MM.1S (cell line): ENCODE results near the gene ATXN10.

ENCODE experiments used
- CTCF ChIP-seq: fragments of 300-600 bp; sonication (generic); IDR thresholded peaks from 2 replicates; pipeline ENCODE4 v1.5.1; 2016; ENCODE audit warnings: antibody characterized with exemption, low read length, mixed read lengths
- EZH2 ChIP-seq: fragments of 300-600 bp; sonication (generic); optimal IDR thresholded peaks from 2 replicates; pipeline ENCODE3; 2017; ENCODE audit warnings: low read depth, mild to moderate bottlenecking, antibody characterized with exemption, low read length, mixed read lengths
- EZH2phosphoT487 ChIP-seq: fragments of 300-600 bp; sonication (generic); IDR thresholded peaks from 2 replicates; pipeline ENCODE4 v1.6.1; 2018; ENCODE audit warnings: antibody characterized with exemption, low read length

DNA sequence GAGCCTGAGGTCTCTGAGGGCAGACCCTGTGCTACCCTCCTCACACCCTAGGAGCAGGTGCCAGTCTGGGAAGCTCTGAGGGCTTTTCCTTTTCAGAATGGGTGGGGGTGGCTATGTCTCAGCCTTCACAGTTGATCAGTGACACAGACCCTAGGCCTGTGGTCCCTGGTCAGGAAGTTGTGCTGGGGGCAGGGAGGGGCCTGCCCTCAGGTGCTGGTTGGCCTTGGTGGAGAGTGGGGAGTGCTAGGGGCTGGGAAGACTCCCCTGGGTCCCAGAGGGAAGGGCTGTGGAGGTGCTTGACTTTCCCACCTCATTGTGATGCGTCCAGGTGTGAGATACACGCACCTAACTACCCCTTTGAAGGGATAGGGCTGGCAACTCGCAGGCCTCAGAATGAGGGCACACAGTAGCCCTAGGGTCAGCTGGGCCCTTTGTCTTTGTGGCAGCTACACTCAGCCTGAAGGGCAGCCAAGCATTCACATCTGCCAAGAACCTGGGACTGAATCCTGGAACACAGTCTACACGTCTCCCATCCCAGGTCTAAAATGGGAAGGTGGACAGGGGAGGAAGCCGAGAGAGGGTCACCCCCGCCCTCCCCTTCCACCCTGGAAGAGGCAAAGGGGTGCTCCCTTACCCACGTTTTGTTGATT lies 31.2 kb upstream of the ATXN10 start:
- no peak for TF ChIP-seq CTCF
- no peak for TF ChIP-seq EZH2
- no peak for TF ChIP-seq EZH2phosphoT487
